RWPE2 (cell line): Measurements from ENCODE around the gene CBX5.
"Not testable (repeated sequence)": the region's sequence is repeated elsewhere in the genome, so short reads cannot be mapped to it uniquely, and the experiment has no call there.

Experiments used
- ATAC-seq: fragments of 200-7000 bp; cut with Tn5 transposase; 3 replicates; pipeline ENCODE4 v1.9.1; 2021; ENCODE audit warnings: low read depth
- DNase-seq: peaks from one replicate; pipeline ENCODE4 v3.0.0-alpha.2; 2020; ENCODE audit warnings: low spot score
- H3K27ac ChIP-seq: fragments of 450-650 bp; 2 replicates; pipeline ENCODE4 v1.5.1; 2017; ENCODE audit warnings: mild to moderate bottlenecking; ENCODE audit not compliant: poor library complexity, severe bottlenecking
- H3K27me3 ChIP-seq: fragments of 250-450 bp; sonication (Bioruptor Pico); 2 replicates; pipeline ENCODE4 v1.5.1; 2021; ENCODE audit warnings: mild to moderate bottlenecking, moderate library complexity; ENCODE audit not compliant: insufficient read depth, poor library complexity, severe bottlenecking
- H3K36me3 ChIP-seq: fragments of 250-450 bp; sonication (Bioruptor Pico); 2 replicates; pipeline ENCODE4 v1.5.1; 2020; ENCODE audit warnings: low read depth, mild to moderate bottlenecking, moderate library complexity
- H3K4me1 ChIP-seq: fragments of 250-450 bp; sonication (Bioruptor Pico); 2 replicates; pipeline ENCODE4 v1.5.1; 2021; ENCODE audit warnings: mild to moderate bottlenecking, moderate library complexity; ENCODE audit not compliant: insufficient read depth, poor library complexity, severe bottlenecking
- H3K4me3 ChIP-seq: fragments of 250-450 bp; sonication (Bioruptor Pico); 2 replicates; pipeline ENCODE4 v1.5.1; 2021; ENCODE audit warnings: mild to moderate bottlenecking, moderate library complexity; ENCODE audit not compliant: severe bottlenecking
- H3K9me3 ChIP-seq: fragments of 250-450 bp; sonication (Bioruptor Pico); 2 replicates; pipeline ENCODE4 v1.5.1; 2021; ENCODE audit warnings: mild to moderate bottlenecking, moderate library complexity; ENCODE audit not compliant: severe bottlenecking
- TF ChIP-seq, protein P1 (sequence below): fragments of 450-650 bp; IDR thresholded peaks from one replicate; pipeline ENCODE4 v1.5.1; 2017; ENCODE audit warnings: mild to moderate bottlenecking, moderate library complexity; ENCODE audit not compliant: poor library complexity, severe bottlenecking

CBX5 gene

DNA sequence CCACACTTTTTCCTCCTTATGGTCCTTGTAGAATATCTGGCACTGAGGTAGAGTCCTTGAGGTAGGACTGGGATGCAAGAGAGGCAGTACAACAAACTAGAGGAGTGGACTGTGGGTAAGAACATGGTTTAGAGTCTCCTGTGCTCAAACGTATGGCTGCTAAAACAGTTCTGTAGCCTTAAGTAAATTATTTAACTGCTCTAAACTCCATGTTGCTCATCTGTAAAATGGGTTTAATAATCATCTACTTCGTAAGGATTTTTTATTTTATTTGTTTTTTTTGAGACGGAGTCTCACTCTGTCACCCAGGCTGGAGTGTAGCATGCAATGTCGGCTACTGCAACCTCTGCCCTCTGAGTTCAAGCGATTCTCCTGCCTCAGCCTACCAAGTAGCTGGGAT, 41.4 kb upstream of the CBX5 start:
- ATAC-seq: no peak
- H3K9me3 ChIP-seq: no peaks in the 10 kb centered on the region
- TF ChIP-seq, protein P1, sequence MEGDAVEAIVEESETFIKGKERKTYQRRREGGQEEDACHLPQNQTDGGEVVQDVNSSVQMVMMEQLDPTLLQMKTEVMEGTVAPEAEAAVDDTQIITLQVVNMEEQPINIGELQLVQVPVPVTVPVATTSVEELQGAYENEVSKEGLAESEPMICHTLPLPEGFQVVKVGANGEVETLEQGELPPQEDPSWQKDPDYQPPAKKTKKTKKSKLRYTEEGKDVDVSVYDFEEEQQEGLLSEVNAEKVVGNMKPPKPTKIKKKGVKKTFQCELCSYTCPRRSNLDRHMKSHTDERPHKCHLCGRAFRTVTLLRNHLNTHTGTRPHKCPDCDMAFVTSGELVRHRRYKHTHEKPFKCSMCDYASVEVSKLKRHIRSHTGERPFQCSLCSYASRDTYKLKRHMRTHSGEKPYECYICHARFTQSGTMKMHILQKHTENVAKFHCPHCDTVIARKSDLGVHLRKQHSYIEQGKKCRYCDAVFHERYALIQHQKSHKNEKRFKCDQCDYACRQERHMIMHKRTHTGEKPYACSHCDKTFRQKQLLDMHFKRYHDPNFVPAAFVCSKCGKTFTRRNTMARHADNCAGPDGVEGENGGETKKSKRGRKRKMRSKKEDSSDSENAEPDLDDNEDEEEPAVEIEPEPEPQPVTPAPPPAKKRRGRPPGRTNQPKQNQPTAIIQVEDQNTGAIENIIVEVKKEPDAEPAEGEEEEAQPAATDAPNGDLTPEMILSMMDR: no peak

DNA sequence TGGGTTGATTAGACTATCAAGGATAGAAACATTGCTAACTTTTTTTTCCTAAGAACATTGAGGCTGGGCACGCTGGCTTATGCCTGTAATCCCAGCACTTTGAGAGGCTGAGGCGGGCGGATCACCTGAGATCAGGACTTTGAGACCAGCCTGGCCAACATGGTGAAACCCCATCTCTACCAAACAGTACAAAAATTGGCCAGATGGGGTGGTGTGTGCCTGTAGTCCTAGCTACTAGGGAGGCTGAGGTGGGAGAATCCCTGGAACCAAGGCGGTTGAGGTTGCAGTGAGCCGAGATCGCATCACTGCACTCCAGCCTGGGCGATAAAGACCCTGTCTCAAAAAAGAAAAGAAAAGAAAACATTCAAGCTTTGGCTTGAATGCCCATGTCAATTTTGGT, 32.4 kb upstream of the CBX5 start:
- H3K27me3 ChIP-seq, H3K4me1 ChIP-seq, H3K4me3 ChIP-seq, H3K27ac ChIP-seq, ATAC-seq, DNase-seq, H3K36me3 ChIP-seq, H3K9me3 ChIP-seq: not testable (repeated sequence)

More for the DNA sequence above, 41.4 kb upstream of the CBX5 start:
- Histone ChIP-seq H3K4me3 (no peak overlapping the region), H3K4me1 (peaks cover 7% of the 10 kb centered on the region), H3K27ac (no peak overlapping the region), H3K36me3 (peaks cover 3% of the 10 kb centered on the region; the same call in 1 of the 2 replicates), H3K27me3 (no peaks in the 10 kb centered on the region)
- DNase-seq: no peak

DNA sequence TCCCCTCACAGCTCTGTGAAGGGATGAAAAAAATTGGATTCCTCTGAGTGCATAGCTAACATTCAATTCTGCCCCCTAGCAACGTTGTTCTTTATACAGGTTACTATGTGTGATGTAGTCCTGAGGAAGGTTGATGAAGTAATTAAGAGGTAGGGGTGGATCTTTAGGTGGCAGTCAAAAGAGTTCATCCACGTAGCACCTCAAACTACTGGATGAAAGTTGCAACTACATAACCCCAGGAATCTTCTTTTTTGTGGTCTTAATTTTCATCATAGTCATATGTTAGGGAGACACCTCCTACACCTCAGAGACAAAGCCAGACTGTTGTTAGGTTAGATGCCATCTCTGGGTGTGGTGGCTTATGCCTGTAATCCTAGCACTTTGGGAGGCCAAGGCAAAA, 31.1 kb upstream of the CBX5 start:
- H3K4me3 ChIP-seq: no peak overlapping the region

DNA sequence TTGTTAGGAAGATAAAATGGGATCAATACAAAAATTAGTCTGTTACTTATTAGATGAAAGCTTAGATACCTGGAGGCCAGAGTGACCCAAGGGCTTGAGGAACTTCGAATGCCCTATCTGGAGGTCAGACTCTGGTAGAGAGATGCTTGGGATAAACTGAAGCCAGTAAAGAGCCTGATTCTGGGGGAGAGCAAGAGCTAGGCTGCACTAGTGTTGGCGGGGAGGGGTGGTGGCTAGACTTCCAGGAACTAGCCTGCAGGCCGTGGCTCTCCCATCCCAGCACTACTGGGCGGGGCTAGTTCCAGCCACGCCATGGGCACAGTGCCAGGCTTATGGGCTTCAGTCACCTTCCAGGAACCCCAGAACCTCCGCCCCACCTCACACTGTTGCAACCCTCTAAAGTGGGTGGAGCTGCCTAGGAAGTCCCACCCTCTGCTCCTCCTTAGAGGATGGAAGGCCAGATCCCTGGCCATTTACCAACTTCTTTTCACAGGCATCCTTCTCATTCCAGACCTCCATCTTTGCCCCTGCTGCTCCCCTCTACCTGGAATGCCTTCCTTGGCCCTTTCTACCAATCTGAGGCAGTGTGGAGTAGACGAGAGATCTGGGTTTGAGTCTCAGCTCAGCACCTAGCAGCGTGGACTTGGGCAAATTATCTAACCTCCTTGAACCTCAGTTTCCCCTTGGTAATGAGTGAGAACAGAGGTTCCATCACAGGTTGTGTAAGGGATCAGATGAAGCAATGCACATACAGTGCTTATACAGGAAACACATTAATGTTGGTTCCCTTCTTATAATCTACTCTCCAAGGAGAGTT, 27.2 kb upstream of the CBX5 start:
- ATAC-seq: peak; percentile 88
- TF ChIP-seq, protein P1: no peak
- peak; percentile 95 for DNase-seq

More for the DNA sequence above, 31.1 kb upstream of the CBX5 start:
- TF ChIP-seq, protein P1: no peak
- DNase-seq (no peak), ATAC-seq (0 out of 3 replicates have a peak, but pooled peaks have one; percentile 11)
- no peaks in the 10 kb centered on the region for H3K9me3 ChIP-seq
- no peak overlapping the region for H3K27ac ChIP-seq
- H3K36me3 ChIP-seq: no peaks in the 10 kb centered on the region
- peaks cover 3% of the 10 kb centered on the region for H3K4me1 ChIP-seq
- no peaks in the 10 kb centered on the region for H3K27me3 ChIP-seq

DNA sequence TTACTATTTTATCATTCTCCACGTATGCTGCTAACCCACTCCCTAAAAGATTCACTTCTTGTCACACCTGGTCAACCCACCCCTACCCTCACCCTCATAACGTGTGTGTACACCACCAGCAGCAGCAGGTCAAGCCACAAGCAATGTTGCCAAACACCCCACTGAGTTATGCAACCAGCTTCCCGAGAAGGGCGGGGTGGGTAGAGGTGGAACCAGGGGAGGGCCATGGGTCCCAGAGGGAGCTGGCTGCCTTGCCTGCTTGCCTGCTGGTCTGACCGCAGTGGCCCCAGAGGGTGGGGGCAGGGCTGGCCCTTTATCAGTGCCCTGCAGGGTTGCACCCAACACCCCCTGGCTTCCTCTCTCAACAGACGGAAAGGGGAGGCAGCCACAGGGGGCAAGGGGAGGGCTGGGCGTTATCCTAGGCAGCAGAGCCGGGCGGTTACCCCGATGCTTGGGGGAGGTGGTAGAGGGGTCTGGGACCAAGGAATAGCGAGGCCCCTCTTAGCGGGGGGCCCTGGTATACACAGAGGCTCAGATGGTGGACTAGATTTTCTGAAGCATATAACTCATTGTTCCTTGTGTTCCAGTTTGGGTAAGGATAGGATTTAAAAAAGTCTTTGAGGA, 24.4 kb upstream of the CBX5 start:
- no peaks in the 10 kb centered on the region for H3K9me3 ChIP-seq
- ATAC-seq (peak; percentile 60), DNase-seq (peak; percentile 78)
- H3K4me1 ChIP-seq: peaks cover 24% of the 10 kb centered on the region
- H3K36me3 ChIP-seq: no peaks in the 10 kb centered on the region
- no peaks in the 10 kb centered on the region for H3K27me3 ChIP-seq
- H3K27ac ChIP-seq: no peak overlapping the region
- H3K4me3 ChIP-seq: no peak overlapping the region
- TF ChIP-seq, protein P1: no peak

More for the DNA sequence above, 27.2 kb upstream of the CBX5 start:
- Histone ChIP-seq H3K27ac (no peak overlapping the region), H3K27me3 (no peaks in the 10 kb centered on the region), H3K9me3 (no peaks in the 10 kb centered on the region), H3K36me3 (no peaks in the 10 kb centered on the region), H3K4me1 (peaks cover 10% of the 10 kb centered on the region), H3K4me3 (no peak overlapping the region)
